DND-41 (cell line): Measurements from ENCODE around the gene TSSK2.

Experiments used
- ATAC-seq: fragments of 200-7000 bp; cut with Tn5 transposase; 3 replicates; pipeline ENCODE4 v1.9.1; 2021; ENCODE audit warnings: low read depth; ENCODE audit not compliant: insufficient read depth
- DNase-seq: peaks from one replicate; pipeline ENCODE4 v3.0.0-alpha.2; 2020
- H2AFZ ChIP-seq: 2 replicates; pipeline ENCODE4 v1.6.0; 2012; ENCODE audit warnings: low read depth, low read length
- H3K27ac ChIP-seq: 2 replicates; pipeline ENCODE4 v1.5.1; 2012; ENCODE audit warnings: low read length, inconsistent platforms
- H3K27me3 ChIP-seq: fragments of 200-600 bp; sonication (generic); 2 replicates; pipeline ENCODE4 v1.6.0; 2012; ENCODE audit warnings: low read length, mild to moderate bottlenecking, inconsistent platforms; ENCODE audit not compliant: insufficient read depth, poor library complexity
- H3K36me3 ChIP-seq: 2 replicates; pipeline ENCODE4 v1.5.1; 2012; ENCODE audit warnings: low read length, inconsistent platforms; ENCODE audit not compliant: insufficient read depth
- H3K4me1 ChIP-seq: 2 replicates; pipeline ENCODE4 v1.5.1; 2012; ENCODE audit warnings: mild to moderate bottlenecking, low read length; ENCODE audit not compliant: insufficient read depth
- H3K4me2 ChIP-seq: 2 replicates; pipeline ENCODE4 v1.6.0; 2012; ENCODE audit warnings: mild to moderate bottlenecking, moderate library complexity, low read length, inconsistent platforms; ENCODE audit not compliant: insufficient read depth
- H3K4me3 ChIP-seq, 2 experiments: fragments of 200-600 bp in 1 of 2; shearing (Covaris generic) in 1 of 2; 2 replicates each; pipeline ENCODE4 v1.5.1; 2012 to 2016; ENCODE audit warnings: inconsistent platforms in 2 of 2, low read length in 2 of 2, mild to moderate bottlenecking in 2 of 2, low read depth in 1 of 2, moderate library complexity in 1 of 2
- H3K79me2 ChIP-seq: 2 replicates; pipeline ENCODE4 v1.6.0; 2012; ENCODE audit warnings: low read length, inconsistent platforms; ENCODE audit not compliant: insufficient read depth
- H3K9ac ChIP-seq: 2 replicates; pipeline ENCODE4 v1.6.0; 2012; ENCODE audit warnings: low read depth, mild to moderate bottlenecking, inconsistent platforms, low read length, moderate library complexity
- H3K9me3 ChIP-seq: 2 replicates; pipeline ENCODE4 v1.5.1; 2012; ENCODE audit warnings: low read length, moderate library complexity, mild to moderate bottlenecking, inconsistent platforms; ENCODE audit not compliant: insufficient read depth, severe bottlenecking
- H4K20me1 ChIP-seq: 2 replicates; pipeline ENCODE4 v1.6.0; 2012; ENCODE audit warnings: low read length; ENCODE audit not compliant: insufficient read depth
- CTCF ChIP-seq: IDR thresholded peaks from 2 replicates; pipeline ENCODE4 v1.5.1; 2012; ENCODE audit warnings: borderline replicate concordance, low read length, moderate library complexity, mild to moderate bottlenecking; ENCODE audit not compliant: poor library complexity, severe bottlenecking; ENCODE audit errors: extremely low read depth
- EZH2 ChIP-seq: IDR thresholded peaks from 3 replicates; pipeline ENCODE4 v1.6.1; 2012; ENCODE audit warnings: borderline replicate concordance, low read depth, mild to moderate bottlenecking, moderate library complexity, low read length, inconsistent platforms; ENCODE audit not compliant: severe bottlenecking

Gene TSSK2

DNA sequence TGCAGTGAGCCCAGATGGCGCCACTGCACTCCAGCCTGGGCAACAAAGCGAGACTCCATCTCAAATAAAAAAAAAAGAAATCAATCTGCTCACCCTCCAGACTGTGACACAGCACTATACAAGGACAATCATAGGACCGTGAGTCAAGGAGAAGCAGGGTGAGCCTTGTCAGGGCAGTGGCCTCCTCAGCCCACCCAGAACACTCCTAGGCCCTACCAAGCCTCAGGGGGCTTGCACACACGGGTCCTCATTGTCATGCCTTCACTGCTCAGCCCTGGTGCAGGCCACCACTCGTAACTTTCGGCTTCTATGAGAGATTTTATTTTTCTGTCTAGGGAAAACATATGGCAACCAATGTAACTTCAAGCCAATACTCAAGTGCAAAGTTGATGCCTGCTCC is 44.7 kb upstream of the TSSK2 start:
- H3K27ac ChIP-seq, result no peak overlapping the region
- H3K79me2 ChIP-seq, result peaks cover 29% of the 10 kb centered on the region; the same call in 1 of the 2 replicates
- no peak for DNase-seq

GRCh38 chr22:19086896-19087295 is 44.2 kb upstream of the TSSK2 start:
- H3K9me3 ChIP-seq, result no peaks in the 10 kb centered on the region
- peaks cover 12% of the 10 kb centered on the region; the same call in 1 of the 2 replicates for H4K20me1 ChIP-seq
- H3K79me2 ChIP-seq, result peaks cover 31% of the 10 kb centered on the region; the same call in 1 of the 2 replicates
- no peaks in the 10 kb centered on the region for H3K27me3 ChIP-seq
- H3K36me3 ChIP-seq, result peaks cover 43% of the 10 kb centered on the region
- H2AFZ ChIP-seq, result no peak overlapping the region
- H3K9ac ChIP-seq, result no peak overlapping the region
- TF ChIP-seq EZH2 (no peak), CTCF (no peak)
- ATAC-seq (no peak), DNase-seq (no peak)
- no peak overlapping the region for H3K27ac ChIP-seq
- no peak overlapping the region for H3K4me2 ChIP-seq
- no peak overlapping the region for H3K4me3 ChIP-seq
- no peaks in the 10 kb centered on the region for H3K4me1 ChIP-seq

More for the DNA sequence above, 44.7 kb upstream of the TSSK2 start:
- Histone ChIP-seq H2AFZ (no peak overlapping the region), H3K36me3 (peaks cover 46% of the 10 kb centered on the region), H3K4me2 (no peak overlapping the region), H3K4me1 (no peaks in the 10 kb centered on the region), H4K20me1 (peaks cover 12% of the 10 kb centered on the region; the same call in 1 of the 2 replicates), H3K4me3 (no peak overlapping the region), H3K9me3 (no peaks in the 10 kb centered on the region), H3K9ac (no peak overlapping the region), H3K27me3 (no peaks in the 10 kb centered on the region)
- no peak for ATAC-seq
- no peak for TF ChIP-seq EZH2
- TF ChIP-seq CTCF, result no peak

DNA sequence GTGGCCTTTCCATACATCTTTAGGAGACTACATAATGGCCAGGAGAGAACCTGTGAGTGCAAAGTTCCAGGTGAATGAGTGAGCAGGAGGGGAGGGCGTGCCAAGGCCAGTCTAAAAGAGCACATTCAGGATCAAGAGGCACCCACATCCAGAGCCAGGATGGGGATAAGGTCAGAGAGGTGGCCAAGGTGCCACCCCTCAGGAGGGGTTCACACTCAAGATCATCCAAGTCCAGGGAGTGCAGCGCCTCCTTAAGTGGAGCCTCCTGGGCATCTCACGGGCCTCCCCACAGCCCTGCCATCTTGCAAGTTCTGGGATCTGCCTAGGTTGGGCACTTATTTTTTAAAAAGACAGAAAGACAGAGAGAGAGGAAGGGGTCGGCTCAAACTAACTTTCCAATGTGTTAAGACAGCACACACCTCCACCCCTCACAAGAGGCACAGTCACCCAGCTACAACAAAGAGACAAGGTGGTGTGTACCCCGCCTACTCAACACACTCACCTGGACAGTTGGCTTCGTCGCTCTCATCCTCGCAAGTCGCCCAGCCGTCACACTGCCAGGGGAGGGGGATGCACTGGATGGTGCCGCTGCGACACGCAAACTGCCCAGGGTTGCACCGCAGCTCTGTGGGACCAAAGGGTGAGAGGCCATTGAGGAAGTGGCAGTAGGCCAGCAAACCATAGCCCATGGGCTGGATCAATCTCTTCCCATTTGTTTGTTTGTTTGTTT is 42.1 kb upstream of the TSSK2 start:
- DNase-seq (no peak), ATAC-seq (no peak)
- no peak overlapping the region for H3K9ac ChIP-seq
- H4K20me1 ChIP-seq, result peaks cover 8% of the 10 kb centered on the region; the same call in 1 of the 2 replicates
- no peak overlapping the region for H2AFZ ChIP-seq
- H3K4me3 ChIP-seq, result no peak overlapping the region
- H3K4me1 ChIP-seq, result no peaks in the 10 kb centered on the region
- H3K9me3 ChIP-seq, result no peaks in the 10 kb centered on the region
- TF ChIP-seq EZH2 (no peak), CTCF (no peak)
- no peak overlapping the region for H3K27ac ChIP-seq
- H3K79me2 ChIP-seq, result peaks cover 42% of the 10 kb centered on the region
- H3K27me3 ChIP-seq, result no peaks in the 10 kb centered on the region
- H3K36me3 ChIP-seq, result peaks cover 43% of the 10 kb centered on the region
- no peak overlapping the region for H3K4me2 ChIP-seq
